Esophagus muscularis mucosa (tissue), 4 donors: Measurements from ENCODE around the gene TTI1.

Source experiments
- CTCF ChIP-seq, 3 experiments: fragments of 200-600 bp in 2 of 3; fragments of 450-650 bp in 1 of 3; sonication (generic) in 2 of 3; IDR thresholded peaks; one replicate each; pipeline ENCODE4 v1.5.1; 2017 to 2019; ENCODE audit warnings: antibody characterized with exemption in 3 of 3, mild to moderate bottlenecking in 2 of 3, moderate library complexity in 1 of 3
- EP300 ChIP-seq: sonication (generic); formaldehyde crosslinking; IDR thresholded peaks from one replicate; pipeline ENCODE4 v1.6.1; 2017; ENCODE audit warnings: antibody characterized with exemption
- POLR2A ChIP-seq: fragments of 450-650 bp; IDR thresholded peaks from one replicate; pipeline ENCODE4 v1.6.1; 2017; ENCODE audit warnings: antibody characterized with exemption, moderate library complexity, mild to moderate bottlenecking, low read depth

- TF ChIP-seq CTCF (IDR thresholded peaks at IDR 0.05) (no peak), EP300 (no peak), POLR2A (no peak)
Observed at GRCh38 chr20:37933786-37934633, 99.2 kb downstream of the TTI1 start.
